ENCODE measurements around the gene CARD9. TPM values are rescaled to one million over a fixed set of nuclear protein-coding genes. Genes with fewer than 3 reads are reported as not detected.

Gene CARD9
- total RNA-seq, 1 experiment from 2014 or later: 1.7 TPM

DNA sequence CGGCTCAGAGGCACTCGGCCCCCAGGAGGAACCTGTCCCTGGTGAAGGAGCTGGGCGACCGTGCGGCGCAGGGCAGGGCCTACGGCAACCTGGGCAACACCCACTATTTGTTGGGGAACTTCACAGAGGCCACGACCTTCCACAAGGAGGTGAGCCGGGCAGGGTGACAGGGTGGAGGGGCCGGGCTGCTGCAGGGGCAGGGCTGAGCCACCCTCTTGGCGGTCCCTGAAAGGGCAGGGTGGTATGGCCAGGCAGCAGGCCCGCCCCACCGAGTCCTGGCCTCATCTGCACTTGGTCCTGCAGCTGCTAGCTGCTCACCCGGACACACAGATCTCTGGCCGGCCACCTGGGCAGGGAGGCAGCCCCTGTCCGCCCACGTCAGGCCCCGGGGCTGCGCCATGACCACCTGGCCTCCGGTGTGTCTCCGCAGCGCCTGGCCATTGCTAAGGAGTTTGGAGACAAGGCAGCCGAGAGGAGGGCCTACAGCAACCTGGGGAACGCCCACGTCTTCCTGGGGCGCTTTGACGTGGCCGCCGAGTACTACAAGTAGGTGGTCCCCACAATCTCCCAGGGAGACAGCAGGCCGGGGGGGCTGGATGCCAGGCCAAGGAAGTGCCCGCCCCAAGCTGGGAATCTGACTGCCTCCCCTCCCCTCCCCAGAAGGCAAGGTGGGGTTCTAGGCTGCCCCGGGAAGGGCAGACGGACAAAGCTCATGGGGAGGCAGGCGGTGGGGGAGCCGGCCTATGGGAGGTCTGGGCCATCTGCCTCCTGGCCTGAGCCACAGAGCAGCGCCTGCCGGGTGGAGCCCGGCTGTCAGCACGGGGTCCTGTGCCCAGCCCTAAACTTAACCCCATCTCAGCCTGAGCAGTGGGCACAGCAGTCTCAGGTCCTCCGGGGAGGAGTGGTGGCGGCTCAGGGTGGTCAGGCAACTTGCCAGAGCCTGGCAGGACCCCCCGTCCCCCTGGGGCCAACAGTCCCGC lies 35.8 kb downstream of the CARD9 start:
- DNase-seq: no peak
- no peaks in the 10 kb centered on the region for H3K9me3 ChIP-seq
- H3K27me3 ChIP-seq: no peaks in the 10 kb centered on the region
- H3K36me3 ChIP-seq: peaks cover 42% of the 10 kb centered on the region
- no peak overlapping the region for H3K4me3 ChIP-seq

DNA sequence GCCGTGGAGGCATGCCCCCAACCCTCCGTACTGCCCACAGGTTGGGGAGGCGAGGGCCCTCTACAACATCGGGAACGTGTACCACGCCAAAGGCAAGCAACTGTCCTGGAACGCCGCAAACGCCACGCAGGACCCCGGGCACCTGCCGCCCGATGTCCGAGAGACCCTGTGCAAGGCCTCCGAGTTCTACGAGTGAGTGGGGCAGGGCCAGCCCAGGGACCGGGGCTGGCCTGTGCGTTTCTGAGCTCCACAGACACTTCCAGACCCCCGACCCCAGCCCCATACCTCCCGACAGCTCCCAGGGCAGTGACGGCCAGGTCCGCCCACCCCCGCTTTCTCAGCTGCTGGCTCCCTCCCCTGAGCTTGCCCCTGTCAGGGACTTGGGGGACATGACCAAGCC lies 36.6 kb downstream of the CARD9 start:
- H3K9me3 ChIP-seq: no peaks in the 10 kb centered on the region
- H3K36me3 ChIP-seq: peaks cover 42% of the 10 kb centered on the region
- H3K27me3 ChIP-seq: no peaks in the 10 kb centered on the region
- H3K4me3 ChIP-seq: no peak overlapping the region
- DNase-seq: no peak

DNA sequence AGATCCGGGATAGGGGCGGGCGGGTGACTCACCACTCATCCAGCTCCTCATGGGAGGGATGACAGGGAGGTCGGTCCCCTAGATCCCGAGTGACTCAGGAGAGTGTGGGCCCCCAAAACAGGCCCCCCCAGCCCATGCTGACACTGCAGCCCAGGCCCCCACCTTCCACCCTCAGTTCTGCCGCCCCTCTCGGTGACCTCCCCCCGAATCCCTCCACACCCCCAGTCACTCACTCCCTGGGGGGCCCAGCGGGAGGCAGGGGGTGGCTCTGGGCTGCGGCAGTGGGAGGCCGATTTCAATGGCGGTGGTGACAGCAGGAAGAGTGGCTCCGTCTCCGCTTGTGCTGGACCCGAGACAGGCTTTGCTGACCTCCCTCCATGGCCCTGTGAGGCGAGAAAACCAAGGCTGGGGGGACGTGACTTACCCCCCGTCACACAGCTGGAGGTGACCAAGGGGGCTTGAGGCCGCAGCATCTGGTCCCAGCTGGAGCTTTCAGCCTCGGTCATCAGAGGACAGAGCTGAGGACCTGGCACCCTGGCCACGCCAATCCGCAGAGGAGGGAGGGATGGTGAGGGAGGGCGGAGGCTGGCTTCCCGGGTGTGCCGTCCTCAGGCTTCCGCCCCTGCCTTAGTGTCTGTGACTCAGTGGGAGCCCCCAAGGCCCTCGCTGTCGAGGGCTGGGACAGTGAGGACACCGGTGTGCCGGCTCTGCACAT lies 37.2 kb downstream of the CARD9 start:
- peaks cover 42% of the 10 kb centered on the region for H3K36me3 ChIP-seq
- H3K4me3 ChIP-seq: no peak overlapping the region
- no peaks in the 10 kb centered on the region for H3K9me3 ChIP-seq
- no peak for DNase-seq
- no peaks in the 10 kb centered on the region for H3K27me3 ChIP-seq

DNA sequence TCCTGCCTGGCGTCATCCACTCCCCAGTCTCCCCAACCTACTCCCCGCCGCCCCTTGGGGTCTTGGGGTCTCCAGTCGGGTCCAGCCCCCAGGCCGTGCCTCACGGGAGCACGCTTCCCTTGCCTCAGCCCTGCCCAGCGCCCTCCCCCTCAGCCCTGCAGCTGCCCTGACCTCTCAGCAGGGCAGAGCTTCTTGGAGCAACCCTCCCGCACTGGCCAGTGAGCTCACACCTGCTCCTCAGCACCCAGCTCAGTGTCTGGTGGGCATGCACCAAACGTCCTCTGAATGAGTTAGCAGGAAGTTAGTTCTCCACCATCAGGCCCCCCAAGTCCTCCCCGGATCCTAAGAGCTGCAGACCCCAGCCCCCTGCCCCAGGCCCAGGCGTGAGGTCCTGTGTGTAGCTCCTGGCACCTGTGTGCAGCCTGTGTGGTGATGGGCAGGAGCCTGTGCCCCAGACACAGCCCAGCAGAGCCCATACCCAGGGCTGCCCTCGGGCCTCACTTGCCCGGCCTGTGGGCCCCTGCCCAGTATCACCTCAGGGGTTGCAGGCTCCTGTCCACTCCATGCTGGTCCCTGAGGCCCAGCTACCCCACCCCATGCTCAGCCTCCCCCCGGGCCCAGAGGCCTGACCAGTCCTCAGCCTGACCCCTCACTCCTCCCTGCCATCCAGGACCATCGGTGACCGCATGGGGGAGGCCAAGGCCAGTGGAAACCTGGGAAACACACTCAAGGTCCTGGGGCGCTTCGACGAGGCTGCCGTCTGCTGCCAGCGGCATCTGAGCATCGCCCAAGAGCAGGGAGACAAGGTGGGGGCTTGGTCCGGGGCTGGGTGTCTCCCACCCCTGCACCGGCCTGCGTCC lies 37.9 kb downstream of the CARD9 start:
- Histone ChIP-seq H3K27me3 (no peaks in the 10 kb centered on the region), H3K36me3 (peaks cover 37% of the 10 kb centered on the region), H3K4me3 (no peak overlapping the region), H3K9me3 (no peaks in the 10 kb centered on the region)
- DNase-seq: no peak

DNA sequence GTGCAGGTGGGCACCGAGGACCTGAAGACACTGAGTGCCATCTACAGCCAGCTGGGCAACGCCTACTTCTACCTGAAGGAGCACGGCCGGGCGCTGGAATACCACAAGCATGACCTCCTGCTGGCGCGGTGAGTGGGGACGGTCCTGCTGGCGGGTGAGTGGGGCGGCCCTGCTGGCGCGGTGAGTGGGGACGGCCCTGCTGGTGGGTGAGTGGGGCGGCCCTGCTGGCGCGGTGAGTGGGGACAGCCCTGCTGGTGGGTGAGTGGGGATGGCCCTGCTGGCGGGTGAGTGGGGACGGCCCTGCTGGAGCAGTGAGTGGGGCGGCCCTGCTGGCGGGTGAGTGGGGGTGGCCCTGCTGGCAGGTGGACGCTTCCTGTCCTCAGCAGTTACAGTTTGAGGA lies 38.9 kb downstream of the CARD9 start:
- no peak overlapping the region for H3K4me3 ChIP-seq
- no peaks in the 10 kb centered on the region for H3K27me3 ChIP-seq
- peaks cover 28% of the 10 kb centered on the region for H3K36me3 ChIP-seq
- H3K9me3 ChIP-seq: no peaks in the 10 kb centered on the region
- no peak for DNase-seq

DNA sequence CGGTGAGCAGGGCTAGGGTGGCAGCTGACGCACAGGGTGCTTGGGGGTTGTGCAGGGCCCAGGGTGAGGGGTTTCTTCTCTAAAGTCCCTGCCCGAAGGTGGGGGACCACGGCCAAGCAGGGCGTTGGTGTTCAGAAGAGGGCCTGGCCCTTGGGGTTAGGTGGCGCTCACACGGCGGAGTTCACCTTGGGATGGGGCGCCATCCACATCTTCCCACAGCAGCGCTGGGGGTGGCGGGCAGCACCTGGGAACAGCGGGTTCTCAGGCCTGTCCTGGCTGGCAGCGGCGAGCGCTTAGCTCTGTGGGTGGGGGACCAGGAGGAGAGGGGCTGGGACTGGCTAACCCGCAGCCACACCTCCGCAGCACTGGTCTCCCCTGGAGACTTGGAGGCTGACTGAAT lies 40.0 kb downstream of the CARD9 start:
- no peak for DNase-seq
- H3K9me3 ChIP-seq: no peaks in the 10 kb centered on the region
- peaks cover 30% of the 10 kb centered on the region for H3K36me3 ChIP-seq
- H3K4me3 ChIP-seq: no peak overlapping the region
- H3K27me3 ChIP-seq: no peaks in the 10 kb centered on the region

DNA sequence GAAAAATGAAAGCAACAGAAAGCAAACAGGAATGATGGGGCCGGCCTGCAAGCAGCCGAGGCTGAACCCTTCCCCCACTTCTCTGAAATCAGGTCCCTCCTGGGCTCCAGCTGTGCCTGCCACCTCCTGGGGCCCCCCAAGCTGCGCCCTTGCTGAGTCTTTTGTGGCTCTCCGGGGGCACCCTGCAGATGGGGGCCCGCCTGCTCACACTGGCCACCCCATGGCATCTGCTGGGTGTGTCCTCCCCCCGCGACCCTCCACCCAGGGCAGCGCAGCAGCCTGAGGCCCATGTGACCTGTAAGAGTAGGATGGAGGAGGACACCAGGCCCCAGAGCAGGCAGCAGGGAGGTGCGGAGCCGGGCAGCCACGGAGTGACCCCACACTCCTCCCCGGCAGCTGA lies 40.4 kb downstream of the CARD9 start:
- Histone ChIP-seq H3K36me3 (peaks cover 28% of the 10 kb centered on the region), H3K9me3 (no peaks in the 10 kb centered on the region), H3K4me3 (no peak overlapping the region), H3K27me3 (no peaks in the 10 kb centered on the region)
- DNase-seq: no peak

DNA sequence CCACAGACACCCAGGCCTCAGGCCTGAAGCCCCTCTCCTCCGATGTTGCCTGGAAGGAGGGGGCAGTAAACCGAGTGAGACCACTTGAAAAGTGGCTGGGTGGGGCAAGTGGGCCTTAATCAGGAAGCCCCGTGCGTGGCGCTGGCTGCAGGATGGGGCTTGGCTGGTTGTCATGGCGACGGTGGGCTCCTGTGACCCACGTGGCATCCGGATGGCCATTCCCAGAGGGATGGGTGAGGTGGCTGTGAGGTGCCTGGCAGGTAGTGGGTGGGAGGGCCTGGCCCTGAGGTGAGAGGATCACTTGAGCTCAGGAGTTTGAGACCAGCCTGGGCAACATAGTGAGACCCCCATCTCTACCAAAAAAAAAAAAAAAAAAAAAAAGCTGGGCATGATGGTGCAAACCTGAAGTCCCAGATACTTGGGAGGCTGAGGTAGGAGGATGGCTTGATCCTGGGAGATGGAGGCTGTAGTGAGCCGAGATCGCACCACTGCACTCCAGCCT lies 40.9 kb downstream of the CARD9 start:
- no peak overlapping the region for H3K4me3 ChIP-seq
- no peaks in the 10 kb centered on the region for H3K9me3 ChIP-seq
- no peak for DNase-seq
- no peaks in the 10 kb centered on the region for H3K27me3 ChIP-seq
- H3K36me3 ChIP-seq: peaks cover 24% of the 10 kb centered on the region

DNA sequence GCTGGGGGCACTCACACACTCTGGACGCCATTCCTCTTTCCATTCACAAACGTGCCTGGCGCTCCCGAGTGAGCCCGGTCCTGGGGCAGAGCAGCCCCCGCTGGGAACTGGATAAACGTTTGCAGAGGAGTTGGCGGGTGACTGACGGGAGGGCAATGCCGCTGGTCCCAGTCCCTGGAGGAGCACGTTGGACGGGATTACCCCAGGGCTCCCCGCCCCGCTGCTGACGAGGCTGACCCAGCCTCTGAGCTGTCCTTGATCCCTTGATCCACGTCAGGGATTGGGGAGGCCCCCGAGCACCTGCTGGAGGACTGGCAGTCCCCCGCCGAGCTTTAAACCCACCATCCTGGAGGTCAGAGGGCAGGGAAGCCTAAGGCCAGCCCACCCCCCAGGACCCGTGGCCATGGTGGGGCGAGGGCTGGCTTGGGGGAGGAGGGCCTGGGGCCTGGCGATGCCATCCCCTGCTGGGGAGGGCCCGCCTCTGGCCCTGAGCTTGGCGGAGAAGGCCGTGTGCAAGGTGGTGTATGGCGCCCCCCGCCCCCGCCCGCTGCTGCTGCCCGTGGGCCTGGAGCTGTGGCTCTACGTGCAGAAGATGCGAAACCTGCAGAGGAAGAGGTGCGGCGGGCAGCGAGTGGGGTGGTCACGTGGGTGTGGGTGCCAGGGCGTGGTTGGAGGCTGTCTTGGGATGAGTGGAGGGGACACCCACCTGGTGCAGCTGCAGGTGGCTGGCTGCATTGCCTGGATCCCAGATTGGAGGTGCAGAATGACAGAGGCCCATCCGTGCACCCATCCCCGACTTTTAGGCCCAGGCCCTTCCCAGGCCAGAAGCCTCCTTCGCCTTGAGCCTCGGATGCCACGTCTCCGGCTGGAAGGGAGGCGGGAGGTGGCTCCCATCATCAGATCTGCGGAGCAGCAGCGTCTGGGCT lies 41.6 kb downstream of the CARD9 start:
- no peak overlapping the region for H3K4me3 ChIP-seq

DNA sequence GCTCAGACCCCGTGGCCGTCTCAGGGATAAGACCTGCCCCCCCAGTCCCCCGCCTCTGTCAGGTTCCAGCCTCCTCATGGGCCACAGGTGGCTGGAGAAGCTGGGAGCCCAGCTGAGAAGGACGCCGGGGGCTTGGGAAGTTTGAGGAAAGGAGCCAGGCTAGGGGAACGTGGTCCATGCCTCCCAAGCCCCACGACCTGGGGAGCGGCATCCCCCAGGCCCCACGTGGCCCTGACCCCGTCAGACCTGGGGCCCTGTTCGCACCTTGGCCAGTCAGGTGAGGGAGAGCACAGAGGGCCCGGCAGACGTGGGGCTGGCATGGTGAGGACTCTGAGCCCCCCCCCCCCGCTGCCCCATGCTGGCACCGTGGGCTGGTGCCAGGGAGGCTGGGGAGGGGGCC lies 42.4 kb downstream of the CARD9 start:
- no peak overlapping the region for H3K4me3 ChIP-seq

More for the DNA sequence above, 41.6 kb downstream of the CARD9 start:
- Histone ChIP-seq H3K36me3 (peaks cover 20% of the 10 kb centered on the region), H3K9me3 (no peaks in the 10 kb centered on the region), H3K27me3 (no peaks in the 10 kb centered on the region)
- DNase-seq: no peak

DNA sequence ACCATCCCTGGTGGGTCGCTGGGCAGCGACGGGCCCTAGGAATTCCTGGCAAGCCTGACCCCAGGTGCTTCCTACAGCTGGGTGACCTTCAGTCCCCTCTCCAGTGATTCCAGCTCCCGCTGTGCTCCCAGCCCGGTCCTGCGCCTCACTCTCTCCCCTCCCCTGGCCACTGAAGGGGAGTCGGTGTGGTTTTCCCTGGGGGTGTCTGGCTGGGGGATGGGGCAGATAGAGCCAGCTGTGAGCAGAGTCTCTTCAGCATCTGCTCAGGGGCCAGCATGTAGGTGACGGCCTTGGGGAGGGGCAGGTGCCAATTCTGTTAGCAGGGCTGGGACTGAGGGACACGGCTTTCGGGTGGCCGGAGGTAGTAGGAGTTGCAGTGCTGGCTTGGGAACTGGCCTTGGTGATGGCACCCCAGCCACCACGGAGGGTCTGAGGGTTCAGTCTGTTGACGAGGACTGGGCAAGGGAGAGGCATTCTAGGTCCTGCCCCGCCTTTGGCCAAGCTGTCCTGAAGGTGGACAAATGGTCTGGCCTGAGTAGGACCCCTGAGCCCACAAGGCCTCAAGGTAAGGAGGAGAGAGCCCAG lies 43.0 kb downstream of the CARD9 start:
- Histone ChIP-seq H3K27me3 (no peaks in the 10 kb centered on the region), H3K4me3 (no peak overlapping the region), H3K9me3 (no peaks in the 10 kb centered on the region), H3K36me3 (peaks cover 13% of the 10 kb centered on the region)
- DNase-seq: no peak

More for the DNA sequence above, 42.4 kb downstream of the CARD9 start:
- H3K36me3 ChIP-seq: peaks cover 13% of the 10 kb centered on the region
- no peaks in the 10 kb centered on the region for H3K9me3 ChIP-seq
- no peaks in the 10 kb centered on the region for H3K27me3 ChIP-seq
- no peak for DNase-seq

DNA sequence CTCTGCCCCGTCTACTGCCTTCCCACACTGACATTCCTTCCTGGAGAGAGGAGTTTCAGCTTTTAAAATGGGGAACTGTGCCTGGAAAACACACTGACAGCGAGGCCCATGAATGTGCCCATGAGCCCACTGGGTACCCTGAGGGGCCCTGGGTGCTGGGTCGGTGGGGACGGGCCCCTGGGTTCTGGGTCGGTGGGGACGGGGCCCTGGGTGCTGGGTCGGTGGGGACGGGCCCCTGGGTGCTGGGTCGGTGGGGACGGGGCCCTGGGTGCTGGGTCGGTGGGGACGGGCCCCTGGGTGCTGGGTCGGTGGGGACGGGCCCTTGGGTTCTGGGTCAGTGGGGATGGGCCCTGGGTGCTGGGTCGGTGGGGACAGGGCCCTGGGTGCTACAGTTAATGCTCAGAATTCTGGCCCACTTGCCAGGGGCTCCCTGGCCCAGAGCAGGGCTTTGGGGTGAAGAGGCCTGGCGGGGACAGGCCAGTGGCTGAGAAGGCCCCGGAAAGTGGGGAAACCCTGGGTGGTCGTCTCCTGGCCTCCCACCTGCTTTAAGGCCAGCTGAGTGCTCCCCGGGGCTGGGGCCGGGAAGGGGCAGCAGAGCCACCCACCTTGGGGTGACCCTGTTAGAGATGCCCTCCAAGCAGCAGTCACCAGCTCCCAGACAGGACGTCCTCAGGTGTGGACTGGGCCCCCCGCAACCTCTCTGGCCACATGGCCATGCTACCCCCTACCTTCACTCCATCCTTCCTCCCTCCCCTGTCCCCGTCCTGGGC lies 43.6 kb downstream of the CARD9 start:
- H3K27me3 ChIP-seq: no peaks in the 10 kb centered on the region
- H3K4me3 ChIP-seq: peak overlapping the region; percentile 75
- no peak for DNase-seq
- no peaks in the 10 kb centered on the region for H3K9me3 ChIP-seq
- peaks cover 11% of the 10 kb centered on the region for H3K36me3 ChIP-seq

DNA sequence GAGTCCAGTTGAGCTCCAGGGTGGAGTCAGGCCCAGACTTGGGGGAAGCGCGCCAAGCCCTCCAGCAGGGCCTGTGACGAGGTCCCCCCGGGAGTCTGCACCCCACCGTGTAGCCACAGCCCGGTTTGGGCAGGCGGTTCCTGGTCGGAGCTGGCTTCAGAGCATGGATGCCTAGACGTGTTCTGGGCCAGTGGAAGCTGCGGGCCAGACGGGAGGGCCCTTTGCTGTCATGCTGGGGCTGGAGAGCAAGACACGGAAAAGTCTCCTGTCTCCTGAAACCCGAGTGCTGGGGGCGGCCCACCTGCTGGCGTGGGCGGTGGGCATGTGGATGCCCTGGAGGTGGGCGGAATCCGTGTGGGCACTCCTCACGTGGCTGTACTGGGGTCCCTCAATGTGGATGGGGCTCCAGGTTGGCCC lies 44.2 kb downstream of the CARD9 start:
- Histone ChIP-seq H3K27me3 (no peaks in the 10 kb centered on the region), H3K4me3 (peak overlapping the region; percentile 75), H3K36me3 (peaks cover 11% of the 10 kb centered on the region), H3K9me3 (no peaks in the 10 kb centered on the region)
- DNase-seq: no peak

DNA sequence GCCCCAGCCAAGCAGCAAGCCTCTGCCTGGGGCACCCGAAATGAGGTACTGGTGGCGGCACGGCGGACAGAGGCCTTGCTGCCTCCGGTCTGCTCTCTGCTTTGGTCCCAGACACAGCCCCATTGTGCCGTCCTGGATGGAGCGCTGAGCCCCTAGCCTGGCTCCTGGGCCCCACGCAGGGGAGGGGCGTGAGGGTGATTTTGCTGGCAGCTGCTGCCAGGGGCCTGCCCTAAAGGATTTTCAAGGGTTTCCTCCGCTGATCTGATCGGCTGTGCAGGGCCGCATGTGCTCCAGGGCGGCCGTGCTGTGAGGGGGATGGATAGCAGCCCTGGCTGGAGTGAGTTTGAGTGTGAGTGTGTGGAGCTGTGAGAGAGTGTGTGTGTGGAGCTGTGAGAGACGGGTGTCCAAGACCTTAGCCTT lies 44.8 kb downstream of the CARD9 start:
- peak; percentile 32 for DNase-seq

More for the DNA sequence above, 44.8 kb downstream of the CARD9 start:
- Histone ChIP-seq H3K27me3 (no peaks in the 10 kb centered on the region), H3K9me3 (no peaks in the 10 kb centered on the region), H3K4me3 (peak overlapping the region; percentile 75), H3K36me3 (peaks cover 11% of the 10 kb centered on the region)

All from MG63 (cell line).